Ishikawa (cell line): ENCODE results near the gene MLANA.

Experiments
- CEBPB ChIP-seq: IDR thresholded peaks from 2 replicates; pipeline ENCODE4 v1.6.1; 2012
- CREB1 ChIP-seq: IDR thresholded peaks from 2 replicates; pipeline ENCODE4 v1.6.1; 2012; ENCODE audit warnings: low read depth
- EGR1 ChIP-seq: IDR thresholded peaks from 2 replicates; pipeline ENCODE4 v1.6.1; 2012
- EP300 ChIP-seq: IDR thresholded peaks from 2 replicates; pipeline ENCODE4 v1.6.1; 2012; ENCODE audit warnings: borderline replicate concordance
- FOXM1 ChIP-seq: IDR thresholded peaks from 2 replicates; pipeline ENCODE4 v1.6.1; 2012; ENCODE audit warnings: low read depth, borderline replicate concordance
- NFIC ChIP-seq: IDR thresholded peaks from 2 replicates; pipeline ENCODE4 v1.6.1; 2012
- RAD21 ChIP-seq: IDR thresholded peaks from 2 replicates; pipeline ENCODE4 v1.6.1; 2012; ENCODE audit warnings: low read depth
- TAF1 ChIP-seq: IDR thresholded peaks from 2 replicates; pipeline ENCODE4 v1.6.1; 2012; ENCODE audit warnings: low read depth, mild to moderate bottlenecking
- TCF12 ChIP-seq: IDR thresholded peaks from 2 replicates; pipeline ENCODE4 v1.6.1; 2012; ENCODE audit warnings: low read depth
- TEAD4 ChIP-seq: IDR thresholded peaks from 2 replicates; pipeline ENCODE4 v1.6.1; 2012
- YY1 ChIP-seq: IDR thresholded peaks from 2 replicates; pipeline ENCODE4 v1.6.1; 2012; ENCODE audit warnings: low read depth
- ZBTB7A ChIP-seq: IDR thresholded peaks from 2 replicates; pipeline ENCODE4 v1.6.1; 2012; ENCODE audit warnings: low read depth
- TF ChIP-seq, protein P1 (sequence below): IDR thresholded peaks from 2 replicates; pipeline ENCODE4 v1.6.1; 2012
- TF ChIP-seq, protein P2 (sequence below): IDR thresholded peaks from 2 replicates; pipeline ENCODE4 v1.6.1; 2012
- TF ChIP-seq, protein P3 (sequence below): IDR thresholded peaks from 2 replicates; pipeline ENCODE4 v1.6.1; 2012; ENCODE audit warnings: low read depth, mild to moderate bottlenecking

MLANA gene

DNA sequence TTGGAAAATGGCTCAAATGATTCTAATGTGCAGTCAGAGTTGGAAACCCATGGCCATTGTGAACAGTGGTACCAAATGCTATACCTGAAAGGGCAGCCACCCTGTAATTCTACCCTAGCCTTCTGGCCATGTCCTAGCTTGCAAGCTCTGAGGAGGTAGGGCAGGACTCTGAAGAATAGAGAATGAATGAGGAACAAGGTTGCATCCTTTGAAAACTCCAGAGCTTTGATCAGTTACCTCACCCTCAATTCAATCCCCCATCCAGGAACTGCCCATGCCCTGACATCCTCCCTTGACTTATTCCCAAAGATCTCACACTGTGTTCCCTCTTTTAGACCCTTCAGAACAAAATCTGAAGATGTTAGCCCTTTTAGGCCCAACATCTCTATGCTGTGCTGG is 40.0 kb upstream of the MLANA start:
- TF ChIP-seq CEBPB (no peak), EP300 (no peak), NFIC (no peak), TAF1 (no peak), TCF12 (no peak), EGR1 (no peak), YY1 (no peak), ZBTB7A (no peak), CREB1 (no peak), RAD21 (no peak), TEAD4 (no peak), FOXM1 (no peak)
- TF ChIP-seq, protein P1, sequence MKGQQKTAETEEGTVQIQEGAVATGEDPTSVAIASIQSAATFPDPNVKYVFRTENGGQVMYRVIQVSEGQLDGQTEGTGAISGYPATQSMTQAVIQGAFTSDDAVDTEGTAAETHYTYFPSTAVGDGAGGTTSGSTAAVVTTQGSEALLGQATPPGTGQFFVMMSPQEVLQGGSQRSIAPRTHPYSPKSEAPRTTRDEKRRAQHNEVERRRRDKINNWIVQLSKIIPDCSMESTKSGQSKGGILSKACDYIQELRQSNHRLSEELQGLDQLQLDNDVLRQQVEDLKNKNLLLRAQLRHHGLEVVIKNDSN: no peak
- TF ChIP-seq, protein P2, sequence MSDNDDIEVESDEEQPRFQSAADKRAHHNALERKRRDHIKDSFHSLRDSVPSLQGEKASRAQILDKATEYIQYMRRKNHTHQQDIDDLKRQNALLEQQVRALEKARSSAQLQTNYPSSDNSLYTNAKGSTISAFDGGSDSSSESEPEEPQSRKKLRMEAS: no peak
- TF ChIP-seq, protein P3, sequence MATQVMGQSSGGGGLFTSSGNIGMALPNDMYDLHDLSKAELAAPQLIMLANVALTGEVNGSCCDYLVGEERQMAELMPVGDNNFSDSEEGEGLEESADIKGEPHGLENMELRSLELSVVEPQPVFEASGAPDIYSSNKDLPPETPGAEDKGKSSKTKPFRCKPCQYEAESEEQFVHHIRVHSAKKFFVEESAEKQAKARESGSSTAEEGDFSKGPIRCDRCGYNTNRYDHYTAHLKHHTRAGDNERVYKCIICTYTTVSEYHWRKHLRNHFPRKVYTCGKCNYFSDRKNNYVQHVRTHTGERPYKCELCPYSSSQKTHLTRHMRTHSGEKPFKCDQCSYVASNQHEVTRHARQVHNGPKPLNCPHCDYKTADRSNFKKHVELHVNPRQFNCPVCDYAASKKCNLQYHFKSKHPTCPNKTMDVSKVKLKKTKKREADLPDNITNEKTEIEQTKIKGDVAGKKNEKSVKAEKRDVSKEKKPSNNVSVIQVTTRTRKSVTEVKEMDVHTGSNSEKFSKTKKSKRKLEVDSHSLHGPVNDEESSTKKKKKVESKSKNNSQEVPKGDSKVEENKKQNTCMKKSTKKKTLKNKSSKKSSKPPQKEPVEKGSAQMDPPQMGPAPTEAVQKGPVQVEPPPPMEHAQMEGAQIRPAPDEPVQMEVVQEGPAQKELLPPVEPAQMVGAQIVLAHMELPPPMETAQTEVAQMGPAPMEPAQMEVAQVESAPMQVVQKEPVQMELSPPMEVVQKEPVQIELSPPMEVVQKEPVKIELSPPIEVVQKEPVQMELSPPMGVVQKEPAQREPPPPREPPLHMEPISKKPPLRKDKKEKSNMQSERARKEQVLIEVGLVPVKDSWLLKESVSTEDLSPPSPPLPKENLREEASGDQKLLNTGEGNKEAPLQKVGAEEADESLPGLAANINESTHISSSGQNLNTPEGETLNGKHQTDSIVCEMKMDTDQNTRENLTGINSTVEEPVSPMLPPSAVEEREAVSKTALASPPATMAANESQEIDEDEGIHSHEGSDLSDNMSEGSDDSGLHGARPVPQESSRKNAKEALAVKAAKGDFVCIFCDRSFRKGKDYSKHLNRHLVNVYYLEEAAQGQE: no peak

DNA sequence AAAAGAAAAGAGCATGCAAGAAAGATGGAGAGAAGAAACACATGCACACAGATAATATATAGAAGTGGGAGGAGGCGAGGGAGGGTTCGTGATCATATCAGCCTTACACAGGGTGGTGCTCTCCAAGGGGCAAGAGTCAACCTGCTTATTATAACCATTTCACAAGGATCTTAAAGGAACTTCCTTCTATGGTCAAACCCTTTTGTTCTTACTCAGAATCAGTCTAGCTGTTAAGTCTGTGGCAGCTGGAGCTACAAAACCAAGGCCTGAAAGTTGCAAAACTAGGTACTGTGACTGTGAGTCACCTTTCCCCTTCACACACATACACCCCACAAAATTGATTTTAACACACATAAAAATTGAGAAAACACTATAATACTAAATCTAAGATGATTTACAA is 39.2 kb upstream of the MLANA start:
- TF ChIP-seq, protein P3: no peak
- TF ChIP-seq TAF1 (no peak), NFIC (no peak), FOXM1 (no peak), RAD21 (no peak)

DNA sequence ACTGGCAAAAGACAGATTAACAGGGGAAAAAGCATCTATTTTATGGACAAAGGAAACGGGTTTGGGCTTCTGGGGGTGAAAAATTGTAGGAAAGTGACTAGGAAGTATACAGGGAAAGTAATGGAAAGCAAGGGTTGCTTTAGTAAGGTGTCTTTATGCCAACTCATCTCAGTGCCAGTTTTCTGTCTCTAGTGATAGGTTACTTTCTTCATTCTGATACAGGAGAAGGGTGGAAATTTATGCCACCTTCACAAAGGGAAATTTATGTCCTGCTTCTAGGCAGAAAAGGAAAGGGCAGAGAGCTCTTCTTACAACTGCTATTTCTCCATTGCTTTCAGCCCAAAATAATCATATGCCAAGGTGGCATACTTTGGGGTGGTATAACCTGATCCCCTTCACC is 37.7 kb upstream of the MLANA start:
- TF ChIP-seq, protein P1: no peak
- TF ChIP-seq, protein P2: no peak
- TF ChIP-seq, protein P3: no peak

DNA sequence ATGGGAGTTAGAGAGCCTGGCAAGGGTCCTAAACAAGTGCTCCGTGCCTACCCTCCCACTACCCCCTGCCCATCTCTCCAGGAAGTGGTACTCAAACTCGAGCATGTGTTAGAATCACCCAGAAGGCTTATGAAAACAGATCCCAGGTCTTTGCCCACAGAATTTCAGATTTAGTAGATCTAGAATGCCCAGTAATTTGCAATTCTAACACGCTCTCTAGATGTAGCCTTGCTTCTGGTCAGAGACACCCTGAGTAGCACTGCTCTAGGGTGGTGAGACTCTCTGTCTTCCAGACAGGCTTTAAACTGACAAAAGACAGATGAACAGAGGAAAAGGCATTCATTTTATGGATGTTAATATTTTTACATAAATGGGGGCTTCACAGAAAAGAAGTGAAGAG is 37.1 kb upstream of the MLANA start:
- TF ChIP-seq EP300 (no peak), TCF12 (no peak), RAD21 (no peak), ZBTB7A (no peak), TEAD4 (no peak), NFIC (no peak), CREB1 (no peak), EGR1 (no peak), YY1 (no peak), CEBPB (no peak), TAF1 (no peak), FOXM1 (no peak)
- TF ChIP-seq, protein P2: no peak
- TF ChIP-seq, protein P1: no peak
- TF ChIP-seq, protein P3: no peak
